DND-41 (cell line): Measurements from ENCODE around the gene IL12RB2.

Experiments used
- CTCF ChIP-seq: IDR thresholded peaks from 2 replicates; pipeline ENCODE4 v1.5.1; 2012; ENCODE audit warnings: borderline replicate concordance, low read length, moderate library complexity, mild to moderate bottlenecking; ENCODE audit not compliant: poor library complexity, severe bottlenecking; ENCODE audit errors: extremely low read depth
- EZH2 ChIP-seq: IDR thresholded peaks from 3 replicates; pipeline ENCODE4 v1.6.1; 2012; ENCODE audit warnings: borderline replicate concordance, low read depth, mild to moderate bottlenecking, moderate library complexity, low read length, inconsistent platforms; ENCODE audit not compliant: severe bottlenecking

GRCh38 chr1:67308136-67308535 is 463 bp downstream of the IL12RB2 start:
- TF ChIP-seq CTCF, result no peak
- no peak for TF ChIP-seq EZH2
